K562 (cell line): ENCODE measurements around the gene SYNE1. TPM values are rescaled to one million over a fixed set of nuclear protein-coding genes. Genes with fewer than 3 reads are reported as not detected.

Source experiments
- ATAC-seq: fragments of 200-7000 bp; cut with Tn5 transposase; 3 replicates; pipeline ENCODE4 v1.9.1; 2020; ENCODE audit warnings: moderate library complexity
- BruUV-seq: library from RNA; stranded (reverse); fragments of 400-500 nt; replicated peaks from 2 replicates; lab custom pipeline; 2021; lab: Mats Ljungman, UMichigan
- CTCF ChIA-PET: fragments of 300-600 bp; formaldehyde crosslinking; extraction: SDS; loops from one replicate; lab custom pipeline; 2021; ENCODE audit warnings: low intra/inter-chr PET ratio; lab: Yijun Ruan, JAX
- POLR2A ChIA-PET: fragments of 300-600, 350-650 bp; sonication (Branson Sonifier 250); formaldehyde crosslinking; extraction: SDS; loops from one replicate; lab custom pipeline; 2021; ENCODE audit warnings: antibody characterized with exemption, inconsistent platforms; lab: Yijun Ruan, JAX
- DNase-seq, 4 experiments: peaks; one replicate each; pipeline versions ENCODE4 v3.0.0 to v3.0.0-alpha.2; 2011 to 2018; ENCODE audit warnings: low spot score in 3 of 4, mixed read lengths in 3 of 4; ENCODE audit errors: extremely low read depth in 1 of 4
- FAIRE-seq: peaks from 2 replicates; lab custom pipeline; 2011; peaks lifted over from hg19 to GRCh38; lab: Jason Lieb, UNC
- H2AFZ ChIP-seq: 2 replicates; pipeline ENCODE4 v1.6.0; 2011; ENCODE audit warnings: low read depth, low read length, control low read depth, inconsistent platforms
- H3K27ac ChIP-seq: fragments of 200-600 bp; 3 replicates; pipeline ENCODE4 v1.8.0; 2011; ENCODE audit warnings: low read depth, mild to moderate bottlenecking, control low read depth, inconsistent platforms, low read length, moderate library complexity, mixed read lengths; ENCODE audit errors: extremely low read depth
- H3K27me3 ChIP-seq, 2 experiments: fragments of 300-600 bp in 1 of 2; 2 replicates in 1 of 2; 3 replicates in 1 of 2; pipeline versions ENCODE4 v1.6.0 to v1.8.0; 2011; ENCODE audit warnings: inconsistent platforms in 2 of 2, low read length in 2 of 2, mild to moderate bottlenecking in 1 of 2, mixed read lengths in 1 of 2, moderate library complexity in 1 of 2; ENCODE audit not compliant: control insufficient read depth in 2 of 2, insufficient read depth in 2 of 2
- H3K36me3 ChIP-seq: fragments of 300-600 bp; 3 replicates; pipeline ENCODE4 v1.8.0; 2011; ENCODE audit warnings: mild to moderate bottlenecking, low read length, inconsistent platforms; ENCODE audit not compliant: control insufficient read depth, insufficient read depth
- H3K4me1 ChIP-seq, 2 experiments: fragments of 200-600 bp in 1 of 2; replicated peaks in 1 of 2; 2 replicates in 1 of 2; 3 replicates in 1 of 2; pipeline versions ENCODE4 v1.5.1 to v1.8.0; 2011; ENCODE audit warnings: inconsistent platforms in 2 of 2, low read length in 2 of 2, mild to moderate bottlenecking in 1 of 2, mixed read lengths in 1 of 2, moderate library complexity in 1 of 2; ENCODE audit not compliant: control insufficient read depth in 2 of 2, insufficient read depth in 2 of 2
- H3K4me2 ChIP-seq: 2 replicates; pipeline ENCODE4 v1.6.1; 2011; ENCODE audit warnings: low read length, control low read depth, inconsistent platforms, mixed read lengths; ENCODE audit not compliant: insufficient read depth
- H3K4me3 ChIP-seq: fragments of 200-600 bp; sonication (generic), shearing (Covaris generic); 2 replicates; pipeline ENCODE4 v1.5.1; 2016; ENCODE audit warnings: control low read depth, inconsistent platforms
- H3K79me2 ChIP-seq: fragments of 200-600 bp; 3 replicates; pipeline ENCODE4 v1.8.0; 2011; ENCODE audit warnings: low read length, inconsistent platforms; ENCODE audit not compliant: control insufficient read depth, insufficient read depth
- H3K9ac ChIP-seq, 2 experiments: 2 replicates each; pipeline versions ENCODE4 v1.6.0 to v1.6.1; 2011; ENCODE audit warnings: low read depth in 2 of 2, low read length in 2 of 2, control low read depth in 1 of 2, inconsistent platforms in 1 of 2, mild to moderate bottlenecking in 1 of 2, mixed read lengths in 1 of 2; ENCODE audit not compliant: insufficient read depth in 1 of 2
- H3K9me1 ChIP-seq: one replicate; pipeline ENCODE4 v1.6.0; 2011; ENCODE audit warnings: inconsistent platforms, mild to moderate bottlenecking, low read length, moderate library complexity; ENCODE audit not compliant: control insufficient read depth, insufficient read depth
- H3K9me3 ChIP-seq: replicated peaks from 2 replicates; pipeline ENCODE4 v1.5.1; 2011; ENCODE audit warnings: low read depth, low read length, inconsistent platforms; ENCODE audit not compliant: control insufficient read depth, insufficient read depth
- H4K20me1 ChIP-seq: replicated peaks from 2 replicates; pipeline ENCODE4 v1.6.1; 2011; ENCODE audit warnings: low read length, inconsistent platforms, mixed read lengths; ENCODE audit not compliant: control insufficient read depth, insufficient read depth
- GTF2A2 ChIP-seq: IDR thresholded peaks from 2 replicates; pipeline ENCODE4 v1.6.1; 2016; ENCODE audit warnings: mild to moderate bottlenecking, missing genetic modification characterization, missing compliant biosample characterization
- HDAC8 ChIP-seq: fragments of 450-650 bp; IDR thresholded peaks from 2 replicates; pipeline ENCODE4 v1.6.1; 2016; ENCODE audit warnings: mild to moderate bottlenecking, missing genetic modification characterization, moderate library complexity, missing compliant biosample characterization
- HSF4 ChIP-seq: fragments of 250-450 bp; sonication (Bioruptor Pico); IDR thresholded peaks from 2 replicates; pipeline ENCODE4 v2.1.2; 2022; ENCODE audit warnings: mild to moderate bottlenecking, moderate library complexity, borderline replicate concordance
- MBD2 ChIP-seq: sonication (generic); IDR thresholded peaks from 2 replicates; pipeline ENCODE4 v1.6.1; 2016; ENCODE audit warnings: low read depth, borderline replicate concordance
- MXI1 ChIP-seq: IDR thresholded peaks from 2 replicates; pipeline ENCODE4 v1.6.1; 2011; ENCODE audit warnings: low read depth, mild to moderate bottlenecking, improper control_type of control experiment, low read length
- SP2 ChIP-seq: IDR thresholded peaks from 2 replicates; pipeline ENCODE4 v1.6.1; 2011; ENCODE audit warnings: mild to moderate bottlenecking, low read depth, low read length, moderate library complexity; ENCODE audit not compliant: poor library complexity, severe bottlenecking; ENCODE audit errors: extremely low read depth
- ZNF124 ChIP-seq: sonication (generic); formaldehyde crosslinking; IDR thresholded peaks from 2 replicates; pipeline ENCODE4 v1.8.1; 2022; ENCODE audit warnings: missing genetic modification reagents
- ZNF707 ChIP-seq: fragments of 250-450 bp; sonication (Bioruptor Pico); conservative IDR thresholded peaks from 2 replicates; pipeline ENCODE4 v1.8.0; 2022; ENCODE audit warnings: inconsistent platforms, mild to moderate bottlenecking, moderate library complexity
- WGBS: fragments of 100-300 bp; shearing (Covaris generic); methylation state at CpG from one replicate; pipeline ENCODE4 v1.1.6; 2016; ENCODE audit warnings: low coverage, mixed read lengths; ENCODE audit not compliant: insufficient coverage; ENCODE audit errors: missing lambda C conversion rate; 5-methylcytosine and 5-hydroxymethylcytosine counted together
- in situ Hi-C: fragments of 300-500 bp; cut with MboI; formaldehyde crosslinking; loops from 4 replicates; pipeline ENCODE4 v1.15.0; 2018; ENCODE audit warnings: inconsistent platforms, mixed read lengths
- intact Hi-C: fragments of 100-400 bp; cut with micrococcal nuclease; formaldehyde crosslinking; loops from 2 replicates; pipeline ENCODE4 v1.14.2; 2022
- polyA plus RNA-seq, 8 experiments: library from polyadenylated mRNA; depleted of rRNA in 4 of 8; stranded (reverse) in 5 of 8; unstranded in 3 of 8; fragments of >200 nt; fragmentation: Nextera tagmentation in 2 of 8; fragmentation: Illumina TruSeq in 1 of 8; extraction: Ambion mirVana in 2 of 8; extraction: Trizol in 1 of 8; gene quantifications; 2 replicates each; pipeline versions ENCODE4 v1.2.1 to v1.2.3, GENCODE V29; 2011 to 2014; ENCODE audit warnings: inconsistent platforms in 1 of 8, missing spikeins in 1 of 8
- total RNA-seq, 7 experiments: library from RNA; depleted of rRNA in 6 of 7; stranded (reverse); fragments of >200 nt in 6 of 7; fragmentation: Illumina TruSeq in 2 of 7; extraction: Trizol in 2 of 7; gene quantifications; 2 replicates each; pipeline versions ENCODE4 v1.2.1 to v1.2.3, GENCODE V29; 2011 to 2021; ENCODE audit warnings: low replicate concordance in 1 of 7

Gene SYNE1
- total and polyA plus RNA-seq, 9 of the 15 experiments (the other 6 are each of a cell fraction or from before 2014, with no cell fraction given) = under 0.01 to 0.42 (median 0.08) TPM; not detected in 1

DNA sequence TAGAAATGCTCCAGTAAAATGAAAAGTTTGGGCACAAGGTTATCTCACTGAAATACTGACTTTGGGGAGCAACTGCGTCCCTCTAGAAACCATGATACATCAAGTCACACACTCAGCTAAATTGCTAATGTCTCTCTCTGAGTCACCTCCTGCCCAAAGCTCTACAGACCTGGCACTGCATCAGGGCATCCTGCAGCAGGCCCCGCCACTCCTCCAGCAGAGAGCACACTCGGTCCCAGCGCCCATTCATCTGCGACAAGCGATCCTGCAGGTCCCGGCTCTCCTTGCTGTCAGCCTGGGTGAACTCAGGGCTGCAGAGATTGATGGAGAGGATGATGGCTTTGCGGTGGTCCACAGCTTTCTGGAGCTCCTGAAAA is 500.7 kb downstream of the SYNE1 start:
- Histone ChIP-seq H3K9me1 (no peaks in the 10 kb centered on the region), H3K9me3 (no peaks in the 10 kb centered on the region), H4K20me1 (no peaks in the 10 kb centered on the region), H3K4me1 (no peaks in the 10 kb centered on the region), H3K4me3 (no peak overlapping the region), H3K79me2 (no peaks in the 10 kb centered on the region), H3K9ac (no peak overlapping the region), H2AFZ (no peak overlapping the region), H3K4me2 (no peak overlapping the region), H3K27me3 (peaks cover 6 to 12% of the 10 kb centered on the region in 2 experiments; a peak in 4 of 5 replicates), H3K36me3 (no peaks in the 10 kb centered on the region), H3K27ac (no peak overlapping the region)
- ATAC-seq = no peak
- no TSS peak for BruUV-seq
- no peak for FAIRE-seq
- ChIA-PET CTCF (interaction anchor here (0.6 kb wide), 1 partner anchor 14 kb away, joined by 3 read pairs; no protein-coding TSS in a partner anchor), POLR2A (interaction anchor here (0.6 kb wide), 1 partner anchor 177 kb away, joined by 3 read pairs; no protein-coding TSS in a partner anchor)
- WGBS = 0% methylated on average over 8 of the region's 8 CpGs
- no peak for DNase-seq
- TF ChIP-seq GTF2A2 (no peak), ZNF124 (no peak), MXI1 (no peak), MBD2 (no peak), HDAC8 (tag) (no peak), HSF4 (CRISPR knock-in tag) (no peak), ZNF707 (CRISPR knock-in tag) (no peak), SP2 (no peak)
- in situ Hi-C loops = no loop called here
- intact Hi-C loops = no loop called here
